Measurements from ENCODE around the gene NFAM1.

The NFAM1 gene

DNA sequence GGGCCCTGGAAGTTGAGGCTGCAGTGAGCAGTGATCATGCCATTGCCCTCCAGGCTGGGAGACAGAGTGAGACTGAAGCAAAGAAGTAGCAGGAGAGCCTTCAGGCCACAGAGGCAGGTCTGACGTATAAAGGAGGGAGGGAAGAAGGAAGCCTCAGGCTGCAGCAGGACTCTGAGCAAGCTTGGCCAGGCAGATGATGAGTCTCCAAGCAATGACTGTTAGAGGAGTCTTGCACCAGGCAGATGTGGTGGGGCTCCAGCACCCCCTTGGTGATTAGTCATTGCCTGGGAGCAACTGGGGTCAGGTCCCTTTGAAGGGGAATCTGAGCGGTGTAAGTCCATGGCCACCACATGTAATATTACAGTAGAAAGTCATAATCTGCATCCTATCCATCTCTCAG, 36.6 kb upstream of the NFAM1 start:
- TF ChIP-seq, protein P1, sequence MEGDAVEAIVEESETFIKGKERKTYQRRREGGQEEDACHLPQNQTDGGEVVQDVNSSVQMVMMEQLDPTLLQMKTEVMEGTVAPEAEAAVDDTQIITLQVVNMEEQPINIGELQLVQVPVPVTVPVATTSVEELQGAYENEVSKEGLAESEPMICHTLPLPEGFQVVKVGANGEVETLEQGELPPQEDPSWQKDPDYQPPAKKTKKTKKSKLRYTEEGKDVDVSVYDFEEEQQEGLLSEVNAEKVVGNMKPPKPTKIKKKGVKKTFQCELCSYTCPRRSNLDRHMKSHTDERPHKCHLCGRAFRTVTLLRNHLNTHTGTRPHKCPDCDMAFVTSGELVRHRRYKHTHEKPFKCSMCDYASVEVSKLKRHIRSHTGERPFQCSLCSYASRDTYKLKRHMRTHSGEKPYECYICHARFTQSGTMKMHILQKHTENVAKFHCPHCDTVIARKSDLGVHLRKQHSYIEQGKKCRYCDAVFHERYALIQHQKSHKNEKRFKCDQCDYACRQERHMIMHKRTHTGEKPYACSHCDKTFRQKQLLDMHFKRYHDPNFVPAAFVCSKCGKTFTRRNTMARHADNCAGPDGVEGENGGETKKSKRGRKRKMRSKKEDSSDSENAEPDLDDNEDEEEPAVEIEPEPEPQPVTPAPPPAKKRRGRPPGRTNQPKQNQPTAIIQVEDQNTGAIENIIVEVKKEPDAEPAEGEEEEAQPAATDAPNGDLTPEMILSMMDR (IDR thresholded peaks at IDR 0.05; ENCODE audit: insufficient read depth, low read depth, low read length, missing control alignments) = no peak
- no peak for DNase-seq (ENCODE audit: low read depth)

DNA sequence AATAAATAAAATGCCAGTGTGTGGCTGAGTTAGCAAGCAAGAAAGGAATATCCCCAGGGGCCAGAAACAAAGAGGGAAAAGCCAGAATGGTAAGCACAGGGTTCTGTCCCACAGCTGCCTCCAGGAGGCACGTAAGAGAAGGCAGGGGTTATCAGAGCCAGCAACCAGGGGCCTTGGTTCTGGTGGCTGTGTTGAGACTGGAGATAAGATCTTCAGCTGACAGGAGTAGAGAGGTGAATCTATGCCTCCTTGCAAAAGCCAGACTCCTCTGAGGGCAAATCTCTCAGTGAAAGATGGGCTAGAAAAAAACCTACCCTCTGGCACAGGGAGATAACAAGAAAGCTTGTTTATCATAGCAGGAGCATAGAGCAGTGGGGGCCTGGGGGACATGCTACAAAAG, 29.8 kb upstream of the NFAM1 start:
- H3K4me3 ChIP-seq (ENCODE audit: low read depth, low read length) = no peak overlapping the region
- no peak for DNase-seq (ENCODE audit: low read depth)
- TF ChIP-seq, protein P1 (IDR thresholded peaks at IDR 0.05; ENCODE audit: insufficient read depth, low read depth, low read length, missing control alignments) = no peak

More for the DNA sequence above, 36.6 kb upstream of the NFAM1 start:
- H3K4me3 ChIP-seq (ENCODE audit: low read depth, low read length) = no peak overlapping the region

DNA sequence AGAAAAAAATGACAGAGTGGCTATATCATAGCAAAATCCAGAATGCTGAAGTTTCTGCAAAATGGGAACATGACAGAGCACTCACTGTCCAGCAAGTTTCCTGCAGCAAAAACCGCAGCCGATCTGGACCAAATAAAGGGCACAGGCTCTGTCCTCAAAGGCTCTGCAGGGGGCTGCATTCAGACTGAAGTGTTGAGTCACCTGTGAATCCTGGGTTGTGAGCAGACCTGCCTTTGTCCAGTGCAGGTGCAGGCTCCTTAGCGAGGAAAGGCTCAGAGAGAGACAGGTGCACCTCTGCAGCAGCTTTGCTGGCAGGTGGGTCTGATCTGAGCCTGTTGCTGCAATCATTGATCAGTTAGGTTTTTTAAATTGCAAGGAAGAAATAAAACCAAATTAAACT, 29.3 kb upstream of the NFAM1 start:
- TF ChIP-seq, protein P1 (IDR thresholded peaks at IDR 0.05; ENCODE audit: insufficient read depth, low read depth, low read length, missing control alignments) = no peak
- no peak for DNase-seq (ENCODE audit: low read depth)
- no peak overlapping the region for H3K4me3 ChIP-seq (ENCODE audit: low read depth, low read length)

DNA sequence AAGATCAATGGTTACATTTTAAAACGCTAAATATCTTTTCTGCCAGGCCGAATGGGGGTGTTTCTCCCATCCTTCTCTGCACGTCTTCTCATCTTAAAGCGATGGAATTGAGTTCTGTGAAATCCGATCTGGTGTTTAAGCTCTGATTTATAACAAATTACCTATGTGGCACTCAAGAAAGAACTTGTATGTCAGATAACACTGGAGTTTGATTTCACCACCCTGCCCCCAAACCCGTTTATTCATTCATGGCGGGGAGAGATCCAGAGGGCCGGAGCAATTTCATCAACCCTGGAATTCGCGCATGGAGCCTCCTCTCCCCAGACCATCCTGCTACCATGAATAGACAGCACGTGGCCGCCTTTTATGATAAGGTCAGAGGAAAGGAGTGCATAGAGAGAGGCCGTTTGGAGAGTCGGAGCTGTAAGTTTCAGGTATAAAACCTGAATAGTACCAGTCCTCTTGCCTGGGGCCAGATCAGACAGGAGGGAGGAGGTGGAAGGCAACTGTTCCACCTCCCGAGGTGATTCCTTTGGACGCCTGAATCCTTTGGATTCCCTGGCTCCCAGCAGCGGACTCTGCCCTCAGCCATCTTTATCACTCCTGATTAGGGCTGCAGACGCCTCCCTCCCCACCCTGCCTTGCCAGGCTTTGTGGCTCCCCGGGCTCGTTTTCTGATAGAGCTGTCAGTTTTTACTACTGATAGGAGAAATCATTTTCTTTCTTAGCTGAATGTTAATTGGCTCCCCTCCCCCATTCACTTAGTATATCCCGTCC, 27.3 kb upstream of the NFAM1 start:
- TF ChIP-seq, protein P1 (IDR thresholded peaks at IDR 0.05; ENCODE audit: insufficient read depth, low read depth, low read length, missing control alignments) = no peak
- DNase-seq (ENCODE audit: low read depth) = no peak
- no peak overlapping the region for H3K4me3 ChIP-seq (ENCODE audit: low read depth, low read length)

DNA sequence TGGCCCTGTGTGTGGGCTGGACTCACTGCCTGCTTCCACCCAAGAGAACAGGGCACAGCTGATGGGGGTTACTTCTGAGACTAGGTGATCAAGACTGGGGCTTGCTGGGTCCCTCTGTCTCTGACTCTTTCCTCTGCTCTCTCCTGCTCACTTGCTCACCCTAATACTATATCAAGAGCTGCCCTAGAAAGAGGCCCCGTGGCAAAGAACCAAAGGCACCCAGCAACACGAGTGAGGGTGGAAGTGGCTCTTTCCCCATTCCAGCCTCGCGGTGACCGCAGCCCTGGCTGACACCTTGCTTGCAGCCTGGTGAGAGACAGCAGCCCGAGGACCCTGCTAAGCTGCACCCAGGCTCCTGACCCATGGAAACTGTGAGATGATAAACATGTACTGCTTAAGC, 20.7 kb upstream of the NFAM1 start:
- TF ChIP-seq, protein P1 (IDR thresholded peaks at IDR 0.05; ENCODE audit: insufficient read depth, low read depth, low read length, missing control alignments) = no peak
- H3K4me3 ChIP-seq (ENCODE audit: low read depth, low read length) = no peak overlapping the region
- DNase-seq (ENCODE audit: low read depth) = no peak

DNA sequence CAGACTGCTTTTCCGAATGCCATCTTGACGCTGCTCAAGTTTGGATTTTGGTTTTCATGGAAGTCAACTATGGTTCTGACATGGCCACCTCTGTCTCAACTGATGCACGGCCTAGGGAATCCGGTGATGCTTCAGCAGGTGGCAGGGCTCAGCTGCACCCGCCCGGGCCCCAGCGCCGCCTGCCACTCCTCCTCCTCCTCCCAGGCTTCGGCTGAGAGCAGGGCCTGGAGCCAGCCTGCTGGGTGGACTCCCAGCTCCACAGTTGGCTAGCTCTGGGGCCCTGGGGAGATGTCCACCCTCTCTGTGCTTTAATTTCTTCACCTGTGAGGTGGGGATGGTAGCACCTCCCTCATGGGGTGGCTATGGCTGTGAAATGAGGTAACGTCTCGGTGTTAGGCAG, 20.3 kb upstream of the NFAM1 start:
- DNase-seq (ENCODE audit: low read depth) = no peak
- H3K4me3 ChIP-seq (ENCODE audit: low read depth, low read length) = no peak overlapping the region
- TF ChIP-seq, protein P1 (IDR thresholded peaks at IDR 0.05; ENCODE audit: insufficient read depth, low read depth, low read length, missing control alignments) = no peak
